HepG2 (cell line): ENCODE data around the gene NDC80. TPM values are rescaled to one million over a fixed set of nuclear protein-coding genes. Genes with fewer than 3 reads are reported as not detected.

ENCODE experiments used
- DNMT3B ChIP-seq: conservative IDR thresholded peaks from 2 replicates; pipeline ENCODE4 v1.6.1; 2016; ENCODE audit warnings: missing biosample characterization, control low read depth
- EED ChIP-seq: sonication (generic); formaldehyde crosslinking; IDR thresholded peaks from 2 replicates; pipeline ENCODE4 v1.5.0; 2020; ENCODE audit warnings: mild to moderate bottlenecking, missing genetic modification reagents
- ETV6 ChIP-seq: sonication (generic); formaldehyde crosslinking; conservative IDR thresholded peaks from 2 replicates; pipeline ENCODE4 v1.4.0; 2020; ENCODE audit warnings: missing genetic modification reagents
- GFI1 ChIP-seq: sonication (generic); formaldehyde crosslinking; IDR thresholded peaks from 2 replicates; pipeline ENCODE4 v1.5.0; 2020; ENCODE audit warnings: missing genetic modification reagents, mild to moderate bottlenecking, borderline replicate concordance
- JARID2 ChIP-seq: sonication (generic); formaldehyde crosslinking; IDR thresholded peaks from 2 replicates; pipeline ENCODE4 v1.8.1; 2023; ENCODE audit warnings: missing genetic modification reagents, inconsistent platforms; ENCODE audit not compliant: insufficient replicate concordance
- MAF1 ChIP-seq: sonication (generic); formaldehyde crosslinking; IDR thresholded peaks from 2 replicates; pipeline ENCODE4 v1.5.0; 2020; ENCODE audit warnings: missing genetic modification reagents, borderline replicate concordance
- MEF2D ChIP-seq: sonication (generic); formaldehyde crosslinking; IDR thresholded peaks from 2 replicates; pipeline ENCODE4 v1.5.1; 2020; ENCODE audit warnings: mild to moderate bottlenecking, missing genetic modification reagents
- MIER3 ChIP-seq: IDR thresholded peaks from 2 replicates; pipeline ENCODE4 v1.6.1; 2016; ENCODE audit warnings: missing compliant biosample characterization, borderline replicate concordance
- SKI ChIP-seq: fragments of 450-650 bp; IDR thresholded peaks from one replicate; pipeline ENCODE4 v1.6.1; 2018; ENCODE audit warnings: mild to moderate bottlenecking; ENCODE audit not compliant: partially characterized antibody
- SNAPC2 ChIP-seq: sonication (generic); formaldehyde crosslinking; IDR thresholded peaks from 2 replicates; pipeline ENCODE4 v1.8.1; 2022; ENCODE audit warnings: mild to moderate bottlenecking, missing genetic modification reagents
- SRSF1 ChIP-seq: fragments of 200-400 bp; formaldehyde crosslinking; optimal IDR thresholded peaks from 2 replicates; pipeline ENCODE3; 2017; ENCODE audit warnings: mild to moderate bottlenecking, low read depth, low read length, moderate library complexity
- SRSF9 ChIP-seq: fragments of 200-400 bp; formaldehyde crosslinking; IDR thresholded peaks from 2 replicates; pipeline ENCODE4 v1.6.1; 2018; ENCODE audit warnings: borderline replicate concordance, mild to moderate bottlenecking, low read depth, low read length; ENCODE audit not compliant: insufficient read depth, poor library complexity, severe bottlenecking
- SYNCRIP ChIP-seq: fragments of 200-400 bp; formaldehyde crosslinking; IDR thresholded peaks from 2 replicates; pipeline ENCODE4 v1.6.1; 2018; ENCODE audit warnings: mild to moderate bottlenecking, low read depth, low read length; ENCODE audit not compliant: insufficient read depth
- THYN1 ChIP-seq: sonication (generic); formaldehyde crosslinking; IDR thresholded peaks from 2 replicates; pipeline ENCODE4 v1.8.1; 2023; ENCODE audit warnings: low read depth, mild to moderate bottlenecking, moderate library complexity, missing genetic modification reagents, borderline replicate concordance
- ZBTB21 ChIP-seq: sonication (generic); formaldehyde crosslinking; IDR thresholded peaks from 2 replicates; pipeline ENCODE4 v1.4.0; 2020; ENCODE audit warnings: missing genetic modification reagents
- ZEB1 ChIP-seq: IDR thresholded peaks from 2 replicates; pipeline ENCODE4 v1.6.1; 2012; ENCODE audit warnings: mild to moderate bottlenecking, low read depth, inconsistent platforms; ENCODE audit not compliant: insufficient replicate concordance
- ZFAT ChIP-seq: sonication (generic); formaldehyde crosslinking; conservative IDR thresholded peaks from 2 replicates; pipeline ENCODE4 v1.8.1; 2023; ENCODE audit warnings: missing genetic modification reagents, inconsistent platforms
- ZFYVE20 ChIP-seq: sonication (generic); formaldehyde crosslinking; IDR thresholded peaks from 2 replicates; pipeline ENCODE4 v1.8.0; 2023; ENCODE audit warnings: low read depth, mild to moderate bottlenecking, moderate library complexity, missing genetic modification reagents, borderline replicate concordance
- ZNF12 ChIP-seq: sonication (generic); formaldehyde crosslinking; IDR thresholded peaks from 2 replicates; pipeline ENCODE4 v1.5.0; 2020; ENCODE audit warnings: missing genetic modification reagents
- ZNF230 ChIP-seq: sonication (generic); formaldehyde crosslinking; IDR thresholded peaks from 2 replicates; pipeline ENCODE4 v1.4.0; 2020; ENCODE audit warnings: mild to moderate bottlenecking, missing genetic modification reagents
- ZNF333 ChIP-seq: sonication (generic); formaldehyde crosslinking; IDR thresholded peaks from 2 replicates; pipeline ENCODE4 v1.4.0; 2020; ENCODE audit warnings: mild to moderate bottlenecking, missing genetic modification reagents, borderline replicate concordance
- ZNF569 ChIP-seq: sonication (generic); formaldehyde crosslinking; IDR thresholded peaks from 2 replicates; pipeline ENCODE4 v1.5.0; 2020; ENCODE audit warnings: mild to moderate bottlenecking, missing genetic modification reagents, moderate library complexity, borderline replicate concordance
- ZNF577 ChIP-seq: sonication (generic); formaldehyde crosslinking; IDR thresholded peaks from 2 replicates; pipeline ENCODE4 v1.4.0; 2020; ENCODE audit warnings: mild to moderate bottlenecking, low read depth, missing genetic modification reagents, borderline replicate concordance
- ZNF605 ChIP-seq: sonication (generic); formaldehyde crosslinking; IDR thresholded peaks from 2 replicates; pipeline ENCODE4 v1.8.0; 2022; ENCODE audit warnings: mild to moderate bottlenecking, missing genetic modification reagents
- ZNF841 ChIP-seq: sonication (generic); formaldehyde crosslinking; IDR thresholded peaks from 2 replicates; pipeline ENCODE4 v1.8.1; 2023; ENCODE audit warnings: missing genetic modification reagents, borderline replicate concordance
- polyA plus RNA-seq, 8 experiments: library from polyadenylated mRNA; depleted of rRNA in 3 of 8; stranded (reverse) in 7 of 8; unstranded in 1 of 8; fragments of >200 nt; fragmentation: Illumina TruSeq in 4 of 8; extraction: Trizol in 4 of 8; gene quantifications; 2 replicates each; pipeline versions ENCODE4 v1.2.1 to v1.2.3, GENCODE V29; 2011 to 2016; ENCODE audit warnings: low read depth in 4 of 8, missing spikeins in 1 of 8, mixed read lengths in 1 of 8; ENCODE audit not compliant: insufficient read depth in 1 of 8
- total RNA-seq, 5 experiments: library from RNA; depleted of rRNA; stranded (reverse); fragments of >200 nt; fragmentation: Illumina TruSeq; extraction: Trizol; gene quantifications; 2 replicates each; pipeline ENCODE4 v1.2.3, GENCODE V29; 2016; ENCODE audit warnings: low read depth in 1 of 5
- TF ChIP-seq, protein P1 (sequence below): sonication (generic); formaldehyde crosslinking; IDR thresholded peaks from 2 replicates; pipeline ENCODE4 v1.5.0; 2020; ENCODE audit warnings: mild to moderate bottlenecking, missing genetic modification reagents
- TF ChIP-seq, protein P2 (sequence below): sonication (generic); formaldehyde crosslinking; IDR thresholded peaks from 2 replicates; pipeline ENCODE4 v1.4.0; 2020; ENCODE audit warnings: mild to moderate bottlenecking, missing genetic modification reagents

NDC80 gene
- total and polyA plus RNA-seq, 2 of the 13 experiments (the other 11 are each of a cell fraction or from before 2014, with no cell fraction given) = 9.6 to 33.0 TPM

DNA sequence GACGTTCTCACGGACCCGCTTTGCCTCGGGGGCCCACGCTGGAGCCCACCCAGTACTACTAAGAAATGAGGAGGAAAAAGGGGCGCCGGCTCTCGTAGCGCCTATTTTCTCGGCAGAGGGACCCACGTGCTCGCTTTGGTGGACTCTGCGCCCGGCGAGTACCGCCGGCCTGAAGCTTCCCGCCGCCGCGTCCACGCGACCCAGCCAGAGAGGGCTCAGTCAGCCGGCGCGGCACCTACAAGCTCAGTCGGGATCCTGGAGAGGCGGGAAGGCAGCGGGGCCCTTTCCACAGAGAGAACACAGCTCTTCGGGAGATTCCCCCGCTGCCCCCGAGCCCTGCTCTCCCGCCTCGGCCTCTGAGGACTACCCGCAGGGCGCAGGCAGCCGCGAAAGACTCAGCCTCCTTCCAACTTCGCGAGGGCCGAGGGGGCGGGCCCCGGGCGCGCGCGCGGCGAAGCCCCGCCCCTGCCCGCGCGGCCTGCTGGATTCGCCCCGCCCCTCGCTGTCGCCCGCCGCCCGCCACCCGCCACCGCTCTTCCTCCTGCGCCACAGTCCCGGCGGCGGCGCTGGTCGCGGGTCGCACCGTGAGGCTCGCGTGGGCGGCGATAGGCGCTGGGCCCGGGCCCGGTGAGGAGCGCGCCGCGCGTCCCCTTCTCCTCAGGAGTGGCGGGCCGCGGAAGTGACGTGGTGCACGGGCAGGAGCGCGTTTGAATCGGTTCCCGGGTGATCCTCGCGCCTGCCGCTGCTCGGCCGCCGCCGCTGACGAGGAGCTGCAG, 84.0 kb downstream of the NDC80 start, which contains the start of gene SMCHD1 (continued):
- 0 out of 2 replicates have a peak, but pooled peaks have one; percentile 31 for TF ChIP-seq ZFYVE20
- TF ChIP-seq ZNF333 = peak; percentile 86; the same call in 1 of the 2 replicates
- no peak; the same call in 1 of the 2 replicates for TF ChIP-seq EED (CRISPR knock-in tag)
- TF ChIP-seq ZNF577 (CRISPR knock-in tag) = no peak
- TF ChIP-seq ZNF841 (CRISPR knock-in tag) = no peak; the same call in 1 of the 2 replicates
- TF ChIP-seq, protein P1, sequence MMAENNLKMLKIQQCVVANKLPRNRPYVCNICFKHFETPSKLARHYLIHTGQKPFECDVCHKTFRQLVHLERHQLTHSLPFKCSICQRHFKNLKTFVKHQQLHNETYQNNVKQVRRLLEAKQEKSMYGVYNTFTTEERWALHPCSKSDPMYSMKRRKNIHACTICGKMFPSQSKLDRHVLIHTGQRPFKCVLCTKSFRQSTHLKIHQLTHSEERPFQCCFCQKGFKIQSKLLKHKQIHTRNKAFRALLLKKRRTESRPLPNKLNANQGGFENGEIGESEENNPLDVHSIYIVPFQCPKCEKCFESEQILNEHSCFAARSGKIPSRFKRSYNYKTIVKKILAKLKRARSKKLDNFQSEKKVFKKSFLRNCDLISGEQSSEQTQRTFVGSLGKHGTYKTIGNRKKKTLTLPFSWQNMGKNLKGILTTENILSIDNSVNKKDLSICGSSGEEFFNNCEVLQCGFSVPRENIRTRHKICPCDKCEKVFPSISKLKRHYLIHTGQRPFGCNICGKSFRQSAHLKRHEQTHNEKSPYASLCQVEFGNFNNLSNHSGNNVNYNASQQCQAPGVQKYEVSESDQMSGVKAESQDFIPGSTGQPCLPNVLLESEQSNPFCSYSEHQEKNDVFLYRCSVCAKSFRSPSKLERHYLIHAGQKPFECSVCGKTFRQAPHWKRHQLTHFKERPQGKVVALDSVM (CRISPR knock-in tag) = peak; percentile 46
- no peak for TF ChIP-seq SYNCRIP
- no peak for TF ChIP-seq SRSF9
- TF ChIP-seq ZFAT = no peak
- TF ChIP-seq MEF2D (CRISPR knock-in tag) = no peak; the same call in none of the 2 replicates
- TF ChIP-seq GFI1 = peak; percentile 41; the same call in 1 of the 2 replicates
- TF ChIP-seq ZNF12 (CRISPR knock-in tag) = no peak
- peak; percentile 36; the same call in 1 of the 2 replicates for TF ChIP-seq ZBTB21 (CRISPR knock-in tag)
- TF ChIP-seq ZNF569 (CRISPR knock-in tag) = no peak
- no peak; the same call in 1 of the 2 replicates for TF ChIP-seq MIER3 (CRISPR knock-in tag)
- peak; percentile 78 for TF ChIP-seq ZNF605
- 0 out of 2 replicates have a peak, but pooled peaks have one; percentile 6 for TF ChIP-seq MAF1 (CRISPR knock-in tag)
- no peak; the same call in 1 of the 2 replicates for TF ChIP-seq SNAPC2 (CRISPR knock-in tag)
- TF ChIP-seq, protein P2, sequence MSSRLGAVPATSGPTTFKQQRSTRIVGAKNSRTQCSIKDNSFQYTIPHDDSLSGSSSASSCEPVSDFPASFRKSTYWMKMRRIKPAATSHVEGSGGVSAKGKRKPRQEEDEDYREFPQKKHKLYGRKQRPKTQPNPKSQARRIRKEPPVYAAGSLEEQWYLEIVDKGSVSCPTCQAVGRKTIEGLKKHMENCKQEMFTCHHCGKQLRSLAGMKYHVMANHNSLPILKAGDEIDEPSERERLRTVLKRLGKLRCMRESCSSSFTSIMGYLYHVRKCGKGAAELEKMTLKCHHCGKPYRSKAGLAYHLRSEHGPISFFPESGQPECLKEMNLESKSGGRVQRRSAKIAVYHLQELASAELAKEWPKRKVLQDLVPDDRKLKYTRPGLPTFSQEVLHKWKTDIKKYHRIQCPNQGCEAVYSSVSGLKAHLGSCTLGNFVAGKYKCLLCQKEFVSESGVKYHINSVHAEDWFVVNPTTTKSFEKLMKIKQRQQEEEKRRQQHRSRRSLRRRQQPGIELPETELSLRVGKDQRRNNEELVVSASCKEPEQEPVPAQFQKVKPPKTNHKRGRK (CRISPR knock-in tag) = no peak
- peak; percentile 17; the same call in 1 of the 2 replicates for TF ChIP-seq DNMT3B (CRISPR knock-in tag)
- TF ChIP-seq ZEB1 = no peak
- no peak for TF ChIP-seq THYN1 (CRISPR knock-in tag)
- TF ChIP-seq ETV6 = no peak
- TF ChIP-seq ZNF230 (CRISPR knock-in tag) = no peak
- peak; percentile 57 for TF ChIP-seq SKI
- TF ChIP-seq JARID2 (CRISPR knock-in tag) = no peak
- no peak for TF ChIP-seq SRSF1
